Right ventricle myocardium superior (tissue), 1 donor: ENCODE results near the gene NDUFAF5. TPM values are rescaled to one million over a fixed set of nuclear protein-coding genes. Genes with fewer than 3 reads are reported as not detected.

Experiments
- ATAC-seq: fragments of 200-7000 bp; cut with Tn5 transposase; one replicate; pipeline ENCODE4 v1.9.1; 2020; ENCODE audit warnings: mild to moderate bottlenecking; ENCODE audit not compliant: poor library complexity
- DNase-seq: peaks from one replicate; pipeline ENCODE4 v3.0.0-alpha.2; 2020
- intact Hi-C: fragments of 100-400 bp; cut with DNase I; formaldehyde crosslinking; loops from one replicate; pipeline ENCODE4 v1.11.2; 2022
- total RNA-seq: library from RNA; stranded (reverse); fragmentation: NEBNext Ultra II Directional; extraction: Animal tissue kit (Norgen Biotek cat#: 25700); gene quantifications from one replicate; pipeline ENCODE4 v1.2.1, GENCODE V29; 2021
- donor health status: DM: no; HTN: yes; CAD: no; lungs with severe emphysema.

The NDUFAF5 gene
- total RNA-seq, 1 donor from 2014 or later = 76.0 TPM

DNA sequence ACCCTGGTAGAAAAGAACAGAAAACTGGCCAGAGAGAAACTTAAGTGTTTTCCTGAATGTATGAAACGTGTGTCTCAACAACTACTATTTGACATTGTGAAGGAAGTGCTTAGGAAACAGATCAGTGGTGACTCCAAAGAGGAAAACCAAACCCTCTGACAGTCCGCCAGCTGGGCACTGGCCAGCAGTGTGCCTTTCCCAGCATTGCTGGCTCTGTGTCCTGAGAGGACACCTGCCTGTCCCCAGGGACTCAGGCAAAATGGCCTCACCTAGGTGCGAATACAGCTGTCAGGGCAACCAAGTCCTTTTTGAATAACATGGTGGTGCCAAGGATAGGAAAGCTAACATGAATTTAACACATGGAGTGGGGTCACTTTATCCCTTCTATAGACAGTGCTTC is 72.5 kb downstream of the NDUFAF5 start:
- intact Hi-C loops = no loop called here
- peak; percentile 96 for ATAC-seq
- DNase-seq = peak; percentile 85

GRCh38 chr20:13857961-13858360 is 73.1 kb downstream of the NDUFAF5 start:
- ATAC-seq = no peak
- intact Hi-C loops = no loop called here
- DNase-seq = no peak

DNA sequence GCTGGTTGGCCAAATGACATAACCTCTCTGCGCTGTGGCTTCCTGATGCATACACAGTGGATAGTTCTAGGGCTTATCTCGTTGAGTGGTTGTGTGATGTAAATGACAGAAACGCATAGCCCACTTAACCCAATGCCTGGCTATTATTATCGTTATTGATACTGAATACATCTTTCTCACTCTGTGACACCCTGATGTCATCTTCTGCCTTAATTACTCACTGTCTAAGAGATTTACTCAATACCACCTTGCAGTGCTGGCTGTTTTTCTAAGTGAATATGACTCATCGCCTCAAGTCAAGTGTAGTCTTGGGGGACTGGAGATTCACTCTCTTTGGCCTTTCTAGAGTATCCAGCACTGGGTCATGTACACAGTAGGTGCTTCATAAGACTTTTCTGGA is 73.6 kb downstream of the NDUFAF5 start:
- ATAC-seq = no peak
- DNase-seq = no peak
- intact Hi-C loops = no loop called here

DNA sequence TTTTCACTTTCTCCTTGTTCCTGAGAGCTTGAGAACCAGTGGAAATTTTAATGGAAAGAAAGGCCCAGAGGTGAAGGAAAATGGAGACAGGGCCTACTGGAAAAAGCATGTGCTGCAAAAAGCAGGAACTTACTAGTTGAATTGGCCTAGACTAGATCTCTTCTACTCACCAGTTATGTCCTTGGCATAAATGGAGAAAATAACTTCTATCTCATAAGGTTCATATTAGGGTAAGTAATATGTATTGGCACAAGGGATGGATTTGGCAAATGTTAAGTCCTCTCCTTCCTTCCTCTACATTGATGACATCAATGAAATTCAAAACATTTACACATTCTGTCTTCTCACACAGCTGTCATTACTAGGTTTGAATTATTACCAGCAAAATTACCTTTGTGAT is 74.0 kb downstream of the NDUFAF5 start:
- DNase-seq = no peak
- intact Hi-C loops = no loop called here
- no peak for ATAC-seq

- intact Hi-C loops = no loop called here
- ATAC-seq = no peak
These were observed 77.4 kb downstream of the NDUFAF5 start for GRCh38 chr20:13862245-13862644.

GRCh38 chr20:13863244-13863643 is 78.4 kb downstream of the NDUFAF5 start:
- DNase-seq = no peak
- intact Hi-C loops = no loop called here
- peak; percentile 56 for ATAC-seq

More at GRCh38 chr20:13862245-13862644, 77.4 kb downstream of the NDUFAF5 start:
- no peak for DNase-seq

- no peak for DNase-seq
- ATAC-seq = peak; percentile 38
- intact Hi-C loops = no loop called here
These were observed 80.3 kb downstream of the NDUFAF5 start for GRCh38 chr20:13865156-13865555.

GRCh38 chr20:13865791-13866351 is 81.0 kb downstream of the NDUFAF5 start:
- ATAC-seq = peak; percentile 56
- intact Hi-C loops = no loop called here
- no peak for DNase-seq

DNA sequence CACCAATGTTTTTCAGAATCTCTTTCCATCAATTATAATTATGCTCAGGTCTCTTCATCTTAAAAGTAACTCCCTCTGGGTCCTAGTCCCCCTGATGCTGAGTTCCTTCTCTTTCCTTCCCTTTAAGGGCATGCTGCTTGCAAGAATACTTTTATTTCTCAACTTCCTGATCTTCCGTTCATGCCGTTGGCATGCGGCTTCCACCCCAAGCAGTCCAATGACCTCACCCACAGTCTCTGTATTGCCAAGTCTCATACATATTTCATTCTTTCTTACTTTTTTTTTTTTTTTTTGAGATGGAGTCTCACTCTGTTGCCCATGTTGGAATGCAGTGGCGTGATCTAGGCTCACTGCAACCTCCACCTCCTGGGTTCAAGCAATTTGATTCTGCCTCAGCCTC is 83.5 kb downstream of the NDUFAF5 start:
- ATAC-seq (peak; percentile 39), DNase-seq (no peak)
- intact Hi-C loops = no loop called here

DNA sequence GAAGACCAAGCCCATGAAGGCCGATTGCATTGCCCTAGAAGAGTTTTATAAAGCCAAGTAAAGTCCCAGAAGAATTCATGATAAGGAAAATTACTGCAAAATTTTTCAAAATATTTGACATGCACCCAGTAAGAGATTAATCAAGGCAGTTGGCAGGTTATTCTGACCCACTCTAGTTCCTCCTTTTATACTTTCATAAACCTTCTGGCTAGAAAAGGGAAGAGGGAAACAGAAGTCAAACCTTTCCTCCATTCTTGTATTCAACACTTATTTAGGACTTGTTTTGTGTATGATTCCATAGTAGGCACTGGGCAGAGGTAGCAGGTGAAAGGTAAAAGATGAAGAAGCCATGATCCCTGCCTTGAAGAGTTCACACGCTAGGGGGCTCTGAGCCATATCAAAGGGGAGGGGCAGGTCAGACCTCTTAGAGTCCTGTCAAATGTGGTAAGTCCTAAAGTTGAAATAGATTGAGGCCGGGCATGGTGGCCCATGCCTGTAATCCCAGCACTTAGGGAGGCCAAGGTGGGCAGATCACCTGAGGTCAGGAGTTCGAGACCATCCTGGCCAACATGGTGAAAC is 85.4 kb downstream of the NDUFAF5 start:
- intact Hi-C loops = no loop called here
- ATAC-seq (no peak), DNase-seq (no peak)

Other genes starting within 250 kb of the NDUFAF5 start
- gene TASP1, start 146.1 kb upstream of the NDUFAF5 start, total RNA-seq = 4.7 TPM
- 13.3 TPM for gene ESF1, start 109 bp upstream of the NDUFAF5 start, total RNA-seq
- 0.43 TPM for gene SEL1L2, start 205.6 kb downstream of the NDUFAF5 start, total RNA-seq
- gene MACROD2, start 210.5 kb downstream of the NDUFAF5 start, total RNA-seq = 4.2 TPM